HG03060 (cell line): ENCODE measurements around the gene DCDC1.

Source experiments
- ATAC-seq: cut with Tn5 transposase; IDR thresholded peaks from one replicate; pipeline ENCODE4 v1.9.1; 2021; ENCODE audit warnings: low read depth, moderate number of reproducible peaks; ENCODE audit not compliant: unreplicated experiment

Gene DCDC1, protein sequence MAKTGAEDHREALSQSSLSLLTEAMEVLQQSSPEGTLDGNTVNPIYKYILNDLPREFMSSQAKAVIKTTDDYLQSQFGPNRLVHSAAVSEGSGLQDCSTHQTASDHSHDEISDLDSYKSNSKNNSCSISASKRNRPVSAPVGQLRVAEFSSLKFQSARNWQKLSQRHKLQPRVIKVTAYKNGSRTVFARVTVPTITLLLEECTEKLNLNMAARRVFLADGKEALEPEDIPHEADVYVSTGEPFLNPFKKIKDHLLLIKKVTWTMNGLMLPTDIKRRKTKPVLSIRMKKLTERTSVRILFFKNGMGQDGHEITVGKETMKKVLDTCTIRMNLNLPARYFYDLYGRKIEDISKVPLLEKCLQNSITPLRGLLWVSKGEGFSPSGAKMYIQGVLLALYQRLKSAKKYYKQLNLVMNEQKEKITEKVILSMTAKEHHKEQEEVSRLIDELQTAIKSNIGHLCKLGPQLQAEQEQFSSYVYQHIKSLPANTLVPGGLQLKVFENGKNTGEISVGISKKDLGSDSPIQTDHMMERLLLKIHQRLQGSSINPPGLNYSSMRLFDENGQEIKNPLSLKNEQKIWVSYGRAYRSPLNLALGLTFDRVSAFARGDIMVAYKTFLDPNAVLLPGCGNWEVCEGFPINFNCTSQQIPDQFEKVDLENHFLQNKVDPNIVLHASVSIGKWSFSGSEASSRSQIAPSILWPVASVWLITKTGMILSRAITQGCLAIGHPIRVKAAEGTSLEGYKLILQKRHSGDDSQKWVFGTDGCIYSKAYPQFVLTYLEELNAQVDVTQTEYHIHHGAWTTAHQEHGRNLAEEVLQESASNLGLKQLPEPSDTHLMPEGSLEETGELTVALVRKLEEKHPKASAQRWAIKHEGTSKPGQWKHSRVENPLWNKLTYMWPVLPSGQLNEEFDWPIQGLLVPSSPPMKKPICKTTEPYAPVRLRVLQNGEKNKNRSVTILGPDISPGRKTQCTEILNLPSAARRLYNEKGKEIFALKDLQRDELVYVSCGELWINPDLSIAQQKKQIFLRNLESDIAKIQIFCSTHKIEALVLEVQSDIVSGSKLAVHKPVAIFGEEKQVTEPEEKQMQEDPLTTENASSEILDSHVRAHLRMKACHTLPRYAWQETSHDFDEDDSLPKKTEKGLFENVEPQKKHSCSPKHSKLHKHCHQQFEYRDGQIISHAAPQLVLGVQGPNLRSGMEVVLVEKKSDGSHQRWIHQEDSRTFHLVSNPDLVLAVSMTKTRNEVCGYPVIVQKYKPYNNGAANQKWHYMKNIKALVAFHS (N-terminal part only)

GRCh38 chr11:31369348-31370329 lies at the start of gene DCDC1, which contains the start of gene DNAJC24:
TSS of gene DCDC1 (minus strand) at chr11:31369739. CDS start at chr11:31328280, 41,459 bp downstream.
TSS of gene DNAJC24 (plus strand) at chr11:31369860. CDS start at chr11:31370749, 889 bp downstream.
- peak; percentile 98 for ATAC-seq

DNA sequence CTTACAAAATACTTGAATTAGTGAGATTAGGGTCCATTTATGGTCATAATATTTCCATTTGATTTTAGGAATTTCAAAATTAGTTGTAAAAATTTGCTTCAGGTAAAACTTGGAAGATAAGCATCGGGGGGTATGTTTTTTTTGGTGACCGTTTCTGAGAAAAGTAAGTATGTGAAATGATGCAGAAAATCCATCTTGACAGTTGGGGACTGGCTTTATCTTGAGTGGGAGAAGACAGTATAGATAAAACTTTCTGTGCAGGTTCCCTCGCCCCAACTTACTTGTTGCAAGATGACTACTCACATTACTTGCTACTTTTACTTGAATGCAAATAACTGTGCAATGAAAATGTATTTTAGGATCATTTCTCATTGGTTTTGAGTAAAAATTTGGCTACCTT lies 49.6 kb upstream of the DCDC1 start:
- ATAC-seq, result no peak

- no peak for ATAC-seq
These were observed 48.3 kb upstream of the DCDC1 start for GRCh38 chr11:31417816-31418215.

DNA sequence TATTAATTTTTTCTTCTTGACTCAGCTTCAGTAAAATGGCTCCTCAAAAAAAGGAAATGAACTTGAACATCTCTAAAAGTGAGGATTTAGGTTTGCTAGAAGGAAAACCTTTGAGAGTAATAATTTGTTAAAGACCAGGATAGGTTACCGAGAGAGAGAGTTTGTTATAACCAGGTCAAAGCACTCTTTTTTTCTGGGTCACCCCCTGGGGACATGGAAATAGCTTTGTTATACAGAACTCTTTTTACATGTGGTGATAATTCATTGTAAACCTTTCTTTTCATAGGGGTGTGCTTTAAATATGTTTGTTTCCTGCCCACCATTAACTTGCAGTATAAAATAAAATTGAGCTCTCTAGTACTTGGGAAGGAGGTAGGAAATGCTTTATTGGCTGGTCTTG lies 47.8 kb upstream of the DCDC1 start:
- no peak for ATAC-seq

- ATAC-seq, result no peak
These were observed 45.9 kb upstream of the DCDC1 start for GRCh38 chr11:31415435-31415834.

DNA sequence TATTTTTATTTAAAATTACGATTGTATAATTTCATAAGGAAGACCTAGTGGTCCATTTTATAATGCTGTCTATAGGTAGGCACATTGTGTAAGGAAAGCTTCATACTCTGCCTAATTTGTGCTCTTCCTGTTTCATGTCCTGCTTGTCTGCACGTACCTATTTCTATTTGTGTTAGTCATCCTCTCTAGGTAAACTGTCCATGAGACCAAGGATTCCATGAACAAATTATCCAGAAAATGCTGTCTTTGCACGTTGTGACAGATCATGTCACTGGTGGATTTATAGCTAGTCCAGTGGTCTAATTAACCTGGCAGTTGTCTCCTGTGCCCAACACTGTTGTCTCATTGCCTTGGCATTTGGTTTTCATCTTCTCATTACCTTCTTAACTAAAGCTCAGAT lies 44.8 kb upstream of the DCDC1 start:
- ATAC-seq, result no peak

GRCh38 chr11:31412946-31413345 lies 43.4 kb upstream of the DCDC1 start:
- ATAC-seq, result no peak

- no peak for ATAC-seq
These were observed 38.7 kb upstream of the DCDC1 start for GRCh38 chr11:31408201-31408600.

GRCh38 chr11:31404614-31405013 lies 35.1 kb upstream of the DCDC1 start:
- ATAC-seq, result no peak

DNA sequence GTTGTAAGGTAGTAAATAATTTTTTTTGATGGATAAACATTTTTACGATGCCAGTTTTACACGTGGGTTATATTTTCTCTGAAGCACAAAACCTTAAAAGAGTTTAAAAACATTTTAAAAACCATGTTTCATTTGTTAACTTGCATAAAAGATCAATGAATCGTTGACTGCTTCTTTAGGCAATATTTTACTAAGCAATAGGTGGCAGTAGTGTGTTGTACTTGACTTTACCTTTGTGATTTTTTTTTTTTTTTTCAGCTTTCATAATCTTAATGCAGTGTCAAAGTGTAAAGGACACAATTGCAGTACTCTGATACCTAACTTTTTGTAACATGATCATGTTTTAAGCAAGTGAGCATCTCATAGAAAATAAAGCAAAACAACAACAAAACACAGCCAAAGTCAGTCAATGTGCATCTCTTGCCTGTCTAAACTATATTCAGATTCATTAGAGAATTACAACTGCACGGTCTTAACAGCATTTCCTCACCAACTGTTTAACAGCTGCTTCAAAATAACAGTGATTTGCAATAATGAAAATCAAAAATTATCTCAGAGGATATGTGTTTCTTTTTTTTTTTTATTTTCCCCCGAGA lies 27.8 kb upstream of the DCDC1 start:
- no peak for ATAC-seq

DNA sequence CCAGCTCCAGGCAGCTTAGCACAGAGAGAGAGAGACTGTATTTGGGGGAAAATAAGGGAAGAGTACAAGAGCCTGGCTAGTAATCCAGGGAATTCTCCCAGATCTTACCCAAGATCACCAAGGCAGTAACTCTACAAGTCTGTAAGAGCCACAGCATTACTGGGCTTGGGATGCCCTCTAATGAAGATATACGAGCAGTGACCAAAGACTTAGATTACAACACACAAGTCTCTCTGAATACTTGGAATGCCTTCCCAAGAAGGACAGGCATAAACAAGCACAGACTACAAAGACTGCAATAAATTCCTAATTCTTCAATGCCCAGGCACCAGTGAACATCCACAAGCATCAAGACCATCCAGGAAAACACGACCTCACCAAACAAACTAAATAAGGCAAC lies 17.8 kb upstream of the DCDC1 start:
- ATAC-seq, result no peak

GRCh38 chr11:31383116-31383515 lies 13.6 kb upstream of the DCDC1 start:
- no peak for ATAC-seq

DNA sequence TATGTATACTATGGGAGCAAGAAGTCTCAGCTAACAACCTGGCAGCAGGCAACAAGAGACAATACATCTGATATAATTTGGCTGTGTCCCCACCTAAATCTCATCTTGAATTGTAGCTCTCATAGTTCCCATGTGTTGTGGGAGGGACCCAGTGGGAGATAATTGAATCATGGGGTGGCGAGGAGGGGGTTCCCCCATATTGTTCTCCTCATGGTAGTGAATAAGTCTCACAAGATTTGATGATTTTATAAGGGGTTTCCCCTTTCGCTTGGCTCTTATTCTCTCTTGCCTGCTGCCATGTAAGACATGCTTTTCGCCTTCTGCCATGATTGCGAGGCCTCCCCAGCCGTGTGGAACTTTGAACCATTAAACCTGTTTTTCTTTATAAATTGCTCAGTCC lies 6.3 kb upstream of the DCDC1 start:
- ATAC-seq, result no peak

- no peak for ATAC-seq
These were observed 2.7 kb downstream of the DCDC1 start for GRCh38 chr11:31366795-31367194.

GRCh38 chr11:31361743-31362142 lies 7.8 kb downstream of the DCDC1 start:
- ATAC-seq, result no peak

DNA sequence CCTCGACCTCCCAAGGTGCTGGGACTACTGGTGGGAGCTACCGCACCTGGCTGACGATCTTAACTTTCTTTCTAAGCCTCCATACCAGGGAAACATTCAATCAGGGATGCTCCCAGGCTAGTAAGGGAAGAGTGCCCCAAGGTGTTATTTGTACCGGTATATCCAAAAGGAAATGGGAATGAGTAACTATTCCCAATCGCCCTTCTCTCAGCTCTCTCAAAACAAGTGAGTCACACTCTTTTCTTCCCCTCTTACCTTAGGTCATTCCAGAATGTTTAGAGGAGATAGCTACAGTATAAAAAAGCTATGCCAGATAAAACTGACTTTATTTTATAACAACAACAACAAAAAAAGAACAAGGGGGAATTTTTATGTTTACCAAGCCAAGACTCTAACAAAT lies 13.7 kb downstream of the DCDC1 start:
- no peak for ATAC-seq

- ATAC-seq, result no peak
These were observed 14.4 kb downstream of the DCDC1 start for GRCh38 chr11:31355131-31355530.

DNA sequence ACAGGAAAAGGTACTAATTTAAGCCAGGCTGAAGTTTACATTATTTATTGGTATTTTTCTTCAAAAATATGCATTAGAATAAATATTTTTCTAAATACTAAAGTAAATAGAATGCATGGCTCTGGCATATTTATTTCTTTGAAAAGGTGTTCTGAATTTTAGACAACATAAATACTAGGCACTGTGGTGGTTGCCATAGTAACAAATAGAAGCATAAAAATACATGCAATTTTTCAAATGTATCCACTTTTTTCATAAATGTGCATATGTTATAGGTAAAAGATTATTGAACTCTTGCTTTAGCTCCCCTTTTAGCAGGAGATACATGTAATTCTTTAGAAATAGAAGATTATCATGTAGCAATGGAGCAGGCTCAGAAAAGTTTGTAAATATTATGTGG lies 18.4 kb downstream of the DCDC1 start:
- no peak for ATAC-seq

- no peak for ATAC-seq
These were observed 28.5 kb downstream of the DCDC1 start for GRCh38 chr11:31340903-31341572.
